ENCODE results near the gene MAB21L3.

Gene MAB21L3

GRCh38 chr1:116112388-116113140, 1.4 kb downstream of the MAB21L3 start:
- no peak for DNase-seq

- no peak for DNase-seq
Measured at GRCh38 chr1:116113615-116114014, 2.4 kb downstream of the MAB21L3 start.

GRCh38 chr1:116115476-116116439, 4.6 kb downstream of the MAB21L3 start:
- DNase-seq, result no peak

- no peak for DNase-seq
Measured at GRCh38 chr1:116118471-116118870, 7.3 kb downstream of the MAB21L3 start.

- DNase-seq, result no peak
Measured at GRCh38 chr1:116119876-116120275, 8.7 kb downstream of the MAB21L3 start.

- no peak for DNase-seq
Measured at GRCh38 chr1:116122955-116123757, 12.0 kb downstream of the MAB21L3 start.

- DNase-seq, result no peak
Measured at GRCh38 chr1:116123837-116124533, 12.8 kb downstream of the MAB21L3 start.

- no peak for DNase-seq
Measured at GRCh38 chr1:116125758-116126157, 14.6 kb downstream of the MAB21L3 start.

GRCh38 chr1:116126281-116126680, 15.1 kb downstream of the MAB21L3 start:
- no peak for DNase-seq

- DNase-seq, result no peak
Measured at GRCh38 chr1:116127123-116127847, 16.1 kb downstream of the MAB21L3 start.

GRCh38 chr1:116127848-116128540, 16.8 kb downstream of the MAB21L3 start:
- no peak for DNase-seq

GRCh38 chr1:116128664-116129063, 17.5 kb downstream of the MAB21L3 start:
- no peak for DNase-seq

GRCh38 chr1:116129537-116129936, 18.3 kb downstream of the MAB21L3 start:
- no peak for DNase-seq

- DNase-seq, result no peak
Measured at GRCh38 chr1:116130356-116130755, 19.2 kb downstream of the MAB21L3 start.

GRCh38 chr1:116131170-116131569, 20.0 kb downstream of the MAB21L3 start:
- no peak for DNase-seq

- DNase-seq, result no peak
Measured at GRCh38 chr1:116131866-116132605, 20.8 kb downstream of the MAB21L3 start.

- DNase-seq, result no peak
Measured at GRCh38 chr1:116133696-116134475, 22.7 kb downstream of the MAB21L3 start.

- no peak for DNase-seq
Measured at GRCh38 chr1:116134476-116134773, 23.2 kb downstream of the MAB21L3 start.

GRCh38 chr1:116138277-116138792, 27.1 kb downstream of the MAB21L3 start:
- no peak for DNase-seq
